CD4-positive, alpha-beta T cell (primary cell): ENCODE measurements around the gene NGRN. TPM values are rescaled to one million over a fixed set of nuclear protein-coding genes. Genes with fewer than 3 reads are reported as not detected.
A peak's percentile ranks its signal among the peaks of the same experiment; 100 is the strongest.

Source experiments
- ATAC-seq: fragments of 200-7000 bp; cut with Tn5 transposase; one replicate; pipeline ENCODE4 v1.10.0; 2022; ENCODE audit warnings: mild to moderate bottlenecking; ENCODE audit not compliant: poor library complexity
- CTCF ChIA-PET: fragments of 350-600 bp; sonication (Branson Sonifier 250); formaldehyde crosslinking; loops from one replicate; lab custom pipeline; 2021; ENCODE audit warnings: antibody characterized with exemption, inconsistent platforms; lab: Charles Lee
- POLR2A ChIA-PET: fragments of 350-600 bp; sonication (Branson Sonifier 250); formaldehyde crosslinking; loops from one replicate; lab custom pipeline; 2021; ENCODE audit warnings: antibody characterized with exemption, inconsistent platforms; lab: Charles Lee
- DNase-seq, 14 experiments: peaks; one replicate each; pipeline ENCODE4 v3.0.0-alpha.2; 2013 to 2020; ENCODE audit warnings: mixed read lengths in 2 of 14
- H3K27ac ChIP-seq, 2 donors: one replicate each; pipeline versions ENCODE4 v1.5.1 to v1.7.0; 2013; ENCODE audit warnings: low read length in 2 of 2, low read depth in 1 of 2, mild to moderate bottlenecking in 1 of 2
- H3K27me3 ChIP-seq, 2 experiments: 1 replicate in 1 of 2; 2 replicates in 1 of 2; pipeline versions ENCODE4 v1.6.1 to v1.7.0; 2013; ENCODE audit warnings: low read length in 2 of 2, control low read depth in 1 of 2, mild to moderate bottlenecking in 1 of 2, moderate library complexity in 1 of 2; ENCODE audit not compliant: insufficient read depth in 2 of 2, control insufficient read depth in 1 of 2
- H3K36me3 ChIP-seq: one replicate; pipeline ENCODE4 v1.6.1; 2013; ENCODE audit warnings: low read length, control low read depth; ENCODE audit not compliant: insufficient read depth
- H3K4me1 ChIP-seq: one replicate; pipeline ENCODE4 v1.6.1; 2013; ENCODE audit warnings: low read length, control low read depth; ENCODE audit not compliant: insufficient read depth
- H3K4me3 ChIP-seq: one replicate; pipeline ENCODE4 v1.5.1; 2013; ENCODE audit warnings: mild to moderate bottlenecking, low read length, moderate library complexity
- H3K9me3 ChIP-seq, 2 experiments: 1 replicate in 1 of 2; 2 replicates in 1 of 2; pipeline versions ENCODE4 v1.6.1 to v1.7.0; 2013; ENCODE audit warnings: low read length in 2 of 2, mild to moderate bottlenecking in 2 of 2, control low read depth in 1 of 2, moderate library complexity in 1 of 2; ENCODE audit not compliant: control insufficient read depth in 1 of 2, insufficient read depth in 1 of 2
- H3K27ac Mint-ChIP-seq: one replicate; pipeline ENCODE4 v1.8.0; 2020; ENCODE audit warnings: mixed read lengths
- H3K27me3 Mint-ChIP-seq: one replicate; pipeline ENCODE4 v1.8.0; 2021; ENCODE audit warnings: mixed read lengths
- H3K36me3 Mint-ChIP-seq: one replicate; pipeline ENCODE4 v1.8.0; 2021; ENCODE audit warnings: low read depth, mixed read lengths
- H3K4me1 Mint-ChIP-seq: one replicate; pipeline ENCODE4 v1.8.0; 2021; ENCODE audit warnings: low read depth, mixed read lengths
- H3K4me3 Mint-ChIP-seq: one replicate; pipeline ENCODE4 v1.8.0; 2020; ENCODE audit warnings: mild to moderate bottlenecking, mixed read lengths
- H3K9me3 Mint-ChIP-seq: one replicate; pipeline ENCODE4 v1.8.0; 2020; ENCODE audit warnings: mixed read lengths
- CTCF ChIP-seq: fragments of 200-600 bp; IDR thresholded peaks from one replicate; pipeline ENCODE4 v1.8.0; 2022; ENCODE audit warnings: antibody characterized with exemption, mild to moderate bottlenecking
- intact Hi-C, 2 experiments: fragments of 100-400 bp; cut with DNase I in 1 of 2; cut with micrococcal nuclease in 1 of 2; formaldehyde crosslinking; loops; one replicate each; pipeline versions ENCODE4 v1.15.1 to v1.9.0; 2023 to 2025; cut with DNase I, micrococcal nuclease
- polyA plus RNA-seq, 2 donors: library from polyadenylated mRNA; unstranded; fragments of 120-200 nt; gene quantifications; one replicate each; pipeline ENCODE4 v1.2.1, GENCODE V29; 2013
- total RNA-seq, 174 experiments: library from RNA in 2 of 174; stranded (reverse) in 2 of 174; gene quantifications; one replicate each; pipeline ENCODE4 v1.2.3 and lab custom pipeline; 2021 to 2026

The NGRN gene
- 10 to 100 TPM; 55.7 to 58.4 TPM for total RNA-seq
- 32.4 TPM for polyA plus RNA-seq (2013, experiment 1 of 2)
- polyA plus RNA-seq (2013, experiment 2 of 2), result 30.9 TPM
- total RNA-seq (lab: John Stamatoyannopoulos, UW), result 8.8 to 27.3 (median 17.6) reads per million in 172 experiments

GRCh38 chr15:90265271-90266060, at the start of gene NGRN:
Gene NGRN, plus strand, starts transcription at chr15:90265672. Its CDS starts 41 bp downstream, at chr15:90265713.
- ChIA-PET CTCF (interaction anchor here (1.0 to 1.2 kb wide), 3 partner anchors 32 to 123 kb away, joined by 3 to 4 read pairs (median 4); partner anchors contain the start of gene CIB1), POLR2A (interaction anchor here (0.6 to 1.6 kb wide), 14 partner anchors 17 to 689 kb away, joined by 3 to 79 read pairs (median 3); partner anchors contain the start of genes AP3S2, CIB1, GDPGP1 and IDH2)
- Histone ChIP-seq H3K4me3 (peak within 1 kb of the TSS; percentile 74), H3K27me3 (no peaks in the 10 kb centered on the region), H3K27ac (peak within 1 kb of the TSS; percentile 94 to 97), H3K9me3 (no peaks in the 10 kb centered on the region), H3K4me1 (peaks cover 48% of the 10 kb centered on the region), H3K36me3 (peaks cover 23% of the 10 kb centered on the region)
- H3K27ac Mint-ChIP-seq, result peak within 1 kb of the TSS; percentile 98
- peaks cover 53% of the 10 kb centered on the region for H3K36me3 Mint-ChIP-seq
- no peaks in the 10 kb centered on the region for H3K9me3 Mint-ChIP-seq
- peak within 1 kb of the TSS; percentile 90 for H3K4me3 Mint-ChIP-seq
- no peaks in the 10 kb centered on the region for H3K27me3 Mint-ChIP-seq
- ATAC-seq (peak; percentile 79), DNase-seq (peak; percentile 83 to 95 (median 90))
- TF ChIP-seq CTCF, result no peak
- intact Hi-C loops, result loop anchor here (1.0 to 10.0 kb wide), 3 partner anchors 31 to 371 kb away; partner anchors contain the start of genes GDPGP1 (in 2 of the 2) and AP3S2 (in 1 of the 2)
- H3K4me1 Mint-ChIP-seq, result peaks cover 57% of the 10 kb centered on the region

GRCh38 chr15:90217671-90218394, 47.6 kb upstream of the NGRN start:
- Histone ChIP-seq H3K36me3 (peaks cover 4% of the 10 kb centered on the region), H3K4me1 (peaks cover 8% of the 10 kb centered on the region), H3K4me3 (no peak overlapping the region), H3K9me3 (no peaks in the 10 kb centered on the region), H3K27ac (no peak overlapping the region), H3K27me3 (no peaks in the 10 kb centered on the region)
- no peak overlapping the region for H3K27ac Mint-ChIP-seq
- H3K27me3 Mint-ChIP-seq, result no peaks in the 10 kb centered on the region
- intact Hi-C loops, result loop anchor here in 1 of 2 experiments (1.0 kb wide), 1 partner anchor 67 kb away; no protein-coding TSS in a partner anchor
- H3K4me3 Mint-ChIP-seq, result no peak overlapping the region
- no peaks in the 10 kb centered on the region for H3K36me3 Mint-ChIP-seq
- peaks cover 13% of the 10 kb centered on the region for H3K4me1 Mint-ChIP-seq
- no peak for ATAC-seq
- H3K9me3 Mint-ChIP-seq, result no peaks in the 10 kb centered on the region
- DNase-seq, result no peak
- CTCF ChIA-PET, result no interaction called here
- no peak for TF ChIP-seq CTCF
- POLR2A ChIA-PET, result interaction anchor here (1.3 kb wide), 1 partner anchor 13 kb away, joined by 8 read pairs; no protein-coding TSS in a partner anchor

- H3K27me3 Mint-ChIP-seq, result no peaks in the 10 kb centered on the region
- ChIA-PET POLR2A (interaction anchor here (3.1 kb wide), 1 partner anchor 13 kb away, joined by 18 read pairs; the partner anchor contains the start of genes CIB1 and GDPGP1), CTCF (no interaction called here)
- H3K4me3 Mint-ChIP-seq, result no peak overlapping the region
- H3K36me3 Mint-ChIP-seq, result peaks cover 8% of the 10 kb centered on the region
- peaks cover 21% of the 10 kb centered on the region for H3K36me3 ChIP-seq
- H3K4me1 ChIP-seq, result peaks cover 6% of the 10 kb centered on the region
- H3K4me1 Mint-ChIP-seq, result peaks cover 13% of the 10 kb centered on the region
- peak; percentile 89 for ATAC-seq
- no peak overlapping the region for H3K27ac Mint-ChIP-seq
- no peaks in the 10 kb centered on the region for H3K27me3 ChIP-seq
- no peaks in the 10 kb centered on the region for H3K9me3 ChIP-seq
- H3K27ac ChIP-seq, result no peak overlapping the region
- DNase-seq, result peak; percentile 37 to 78 (median 52)
- H3K9me3 Mint-ChIP-seq, result no peaks in the 10 kb centered on the region
- no peak overlapping the region for H3K4me3 ChIP-seq
- peak; percentile 75 for TF ChIP-seq CTCF
- intact Hi-C loops, result no loop called here
Observed at GRCh38 chr15:90219421-90220141, 45.9 kb upstream of the NGRN start.
